HAP-1 (cell line): ENCODE results near the gene MS4A10.
"Not testable (repeated sequence)": the region's sequence is repeated elsewhere in the genome, so short reads cannot be mapped to it uniquely, and the experiment has no call there.

Experiments
- DNase-seq, 2 experiments: peaks; one replicate each; pipeline ENCODE4 v3.0.0-alpha.2; 2016 to 2020; ENCODE audit warnings: low spot score in 2 of 2
- H3K27me3 ChIP-seq: fragments of 250-450 bp; sonication (Bioruptor Pico); 2 replicates; pipeline ENCODE4 v1.5.1; 2020; ENCODE audit warnings: low read depth, mild to moderate bottlenecking, moderate library complexity
- H3K36me3 ChIP-seq: fragments of 250-450 bp; sonication (Bioruptor Pico); replicated peaks from 2 replicates; pipeline ENCODE4 v1.5.1; 2020; ENCODE audit warnings: mild to moderate bottlenecking
- H3K4me1 ChIP-seq: fragments of 250-450 bp; sonication (Bioruptor Pico); 2 replicates; pipeline ENCODE4 v1.5.1; 2020; ENCODE audit warnings: mild to moderate bottlenecking
- H3K4me3 ChIP-seq: fragments of 250-450 bp; sonication (Bioruptor Pico); 2 replicates; pipeline ENCODE4 v1.5.1; 2020; ENCODE audit warnings: mild to moderate bottlenecking, moderate library complexity
- H3K9me3 ChIP-seq: fragments of 250-450 bp; sonication (Bioruptor Pico); 2 replicates; pipeline ENCODE4 v1.5.1; 2020; ENCODE audit warnings: mild to moderate bottlenecking, moderate library complexity
- in situ Hi-C: fragments of 300-500 bp; cut with MboI; formaldehyde crosslinking; loops from 3 replicates; pipeline ENCODE4 v1.14.3; 2020; ENCODE audit warnings: low sequenced_read_pairs, inconsistent platforms, mixed read lengths

The MS4A10 gene

DNA sequence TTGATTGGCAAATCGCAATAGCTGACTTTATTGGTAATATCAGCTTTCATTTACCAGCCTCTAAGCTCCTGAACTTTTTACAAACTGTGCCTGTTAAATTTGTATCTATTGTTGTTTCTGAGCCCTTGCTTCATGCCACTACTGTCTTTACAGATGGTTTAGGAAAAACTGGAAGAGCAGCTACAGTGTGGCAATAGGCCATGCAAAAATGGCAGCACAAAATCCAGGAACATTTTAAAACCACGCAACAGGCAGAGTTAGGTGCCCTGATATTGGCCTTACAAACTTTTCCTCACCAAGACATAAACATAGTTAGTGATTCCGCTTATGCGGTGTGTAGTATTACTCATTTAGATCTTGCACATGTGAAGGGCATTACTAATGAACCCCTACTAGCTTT is 26.5 kb upstream of the MS4A10 start:
- DNase-seq, H3K9me3 ChIP-seq, H3K36me3 ChIP-seq, H3K4me1 ChIP-seq, H3K4me3 ChIP-seq, in situ Hi-C loops: not testable (repeated sequence)
- H3K27me3 ChIP-seq = peaks cover 15% of the 10 kb centered on the region

DNA sequence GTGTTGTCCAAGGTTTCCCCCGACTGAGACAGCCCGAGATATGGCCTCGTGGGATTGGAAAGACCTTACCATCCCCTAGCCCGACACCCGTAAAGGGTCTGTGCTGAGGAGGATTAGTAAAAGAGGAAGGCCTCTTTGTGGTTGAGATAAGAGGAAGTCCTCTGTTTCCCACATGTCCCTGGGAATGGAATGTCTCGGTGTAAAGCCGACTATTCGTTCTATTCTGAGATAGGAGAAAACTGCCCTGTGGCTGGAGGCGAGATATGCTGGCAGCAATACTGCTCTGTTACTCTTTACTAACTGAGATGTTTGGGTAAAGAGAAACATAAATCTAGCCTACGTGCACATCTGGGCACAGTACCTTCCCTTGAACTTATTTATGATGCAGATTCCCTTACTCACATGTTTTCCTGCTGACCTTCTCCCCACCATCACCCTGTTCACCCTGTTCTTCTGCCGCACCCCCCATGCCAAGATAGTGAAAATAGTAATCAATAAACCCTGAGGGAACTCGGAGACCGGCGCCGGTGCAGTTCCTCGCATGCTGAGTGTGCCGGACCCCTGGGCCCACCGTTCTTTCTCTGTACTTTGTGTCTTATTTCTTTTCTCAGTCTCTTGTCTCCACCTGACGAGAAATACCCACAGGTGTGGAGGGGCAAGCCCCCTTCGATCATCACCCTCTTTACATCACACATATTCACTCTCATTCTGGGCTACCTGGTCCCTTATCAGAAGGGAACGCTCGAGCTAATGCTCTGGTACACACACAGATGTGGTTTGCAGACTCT is 25.5 kb upstream of the MS4A10 start:
- not testable (repeated sequence) for H3K36me3 ChIP-seq, H3K4me1 ChIP-seq

DNA sequence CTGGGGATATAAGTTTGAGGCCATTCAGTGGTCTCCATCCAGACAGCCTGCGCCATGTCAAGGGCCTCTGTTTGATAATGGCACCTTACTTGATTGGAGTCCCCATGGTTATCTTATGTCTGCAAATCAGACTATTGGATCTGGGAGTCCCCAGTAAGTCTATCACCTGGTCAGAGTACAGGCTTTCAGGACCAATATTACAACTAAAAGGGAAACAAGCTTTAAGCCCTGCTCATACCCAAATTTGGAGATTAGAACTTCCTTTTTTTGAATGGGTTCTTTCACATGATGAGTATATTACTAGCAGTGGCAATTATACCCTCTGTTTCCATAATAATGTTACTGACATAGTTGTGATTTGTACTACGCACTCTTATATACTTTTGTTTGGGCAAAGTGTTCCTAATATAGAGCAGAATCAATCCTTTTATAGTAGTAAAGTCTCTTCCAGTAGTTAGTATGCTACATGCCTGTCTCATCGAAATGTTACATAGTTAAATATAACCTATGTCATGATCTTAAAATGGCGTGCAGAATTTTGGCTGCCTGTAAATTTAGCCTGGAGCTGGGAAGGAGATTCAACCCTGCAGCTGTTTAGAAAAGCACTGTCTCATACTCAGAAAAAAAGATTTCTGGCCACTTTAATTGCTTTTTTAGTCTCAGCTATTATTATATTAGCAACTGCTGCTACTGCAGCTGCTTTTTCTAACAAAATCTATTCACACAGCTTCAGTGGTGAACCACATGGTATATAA is 23.5 kb upstream of the MS4A10 start:
- H3K27me3 ChIP-seq = peaks cover 15% of the 10 kb centered on the region
- no peaks in the 10 kb centered on the region for H3K36me3 ChIP-seq
- H3K4me1 ChIP-seq = no peaks in the 10 kb centered on the region
- H3K4me3 ChIP-seq = no peak overlapping the region
- DNase-seq = no peak
- in situ Hi-C loops = no loop called here
- no peaks in the 10 kb centered on the region for H3K9me3 ChIP-seq

More for the DNA sequence above, 25.5 kb upstream of the MS4A10 start:
- DNase-seq, H3K4me3 ChIP-seq, H3K9me3 ChIP-seq, in situ Hi-C loops: not testable (repeated sequence)
- peaks cover 15% of the 10 kb centered on the region for H3K27me3 ChIP-seq

DNA sequence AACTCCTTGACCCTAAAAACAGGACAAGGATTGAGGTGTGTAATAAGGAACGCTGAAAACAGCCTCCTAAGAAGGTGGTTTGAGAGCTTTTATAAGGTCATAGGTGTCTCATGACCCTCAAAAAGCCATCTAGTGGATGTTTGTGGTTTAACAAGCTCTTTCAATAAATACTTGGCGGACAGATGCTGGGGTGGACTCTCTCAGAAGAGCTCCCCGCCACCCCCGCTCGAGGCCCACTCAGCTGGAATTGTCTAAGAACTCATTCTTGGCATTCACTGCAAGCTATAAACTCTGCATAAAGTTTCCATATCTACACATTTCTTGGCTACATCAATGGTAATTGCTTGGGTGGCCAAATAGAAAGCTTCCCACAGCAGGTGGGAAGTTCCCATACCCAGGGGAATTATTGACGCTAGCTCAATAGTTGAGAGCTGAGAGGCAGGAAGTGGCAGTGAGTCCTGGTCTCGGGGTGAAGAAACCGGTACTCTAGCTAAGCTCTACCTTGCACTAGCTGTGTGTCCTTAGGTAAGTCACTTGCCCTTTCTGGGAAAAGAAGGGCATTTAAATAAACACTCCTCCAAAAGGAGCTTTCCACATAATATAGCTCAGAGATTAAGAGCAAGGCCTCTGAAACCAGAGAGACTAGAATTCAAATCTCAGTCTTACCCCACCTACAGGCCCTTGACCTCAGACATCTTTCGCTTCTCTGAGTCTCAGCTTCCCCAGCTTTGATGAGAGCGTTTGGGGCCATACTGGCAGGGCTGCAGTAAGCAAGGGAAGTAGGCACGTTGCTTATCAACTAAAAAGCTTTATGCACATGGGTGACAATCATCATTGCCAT is 22.1 kb upstream of the MS4A10 start:
- Histone ChIP-seq H3K4me3 (no peak overlapping the region), H3K9me3 (no peaks in the 10 kb centered on the region), H3K27me3 (peaks cover 15% of the 10 kb centered on the region), H3K4me1 (no peaks in the 10 kb centered on the region), H3K36me3 (no peaks in the 10 kb centered on the region)
- in situ Hi-C loops = no loop called here
- DNase-seq = no peak

- no peaks in the 10 kb centered on the region for H3K9me3 ChIP-seq
- H3K27me3 ChIP-seq = peaks cover 12% of the 10 kb centered on the region
- in situ Hi-C loops = no loop called here
- H3K4me1 ChIP-seq = no peaks in the 10 kb centered on the region
- no peak for DNase-seq
- no peak overlapping the region for H3K4me3 ChIP-seq
- H3K36me3 ChIP-seq = no peaks in the 10 kb centered on the region
Measured at GRCh38 chr11:60763692-60764369, 21.3 kb upstream of the MS4A10 start.

DNA sequence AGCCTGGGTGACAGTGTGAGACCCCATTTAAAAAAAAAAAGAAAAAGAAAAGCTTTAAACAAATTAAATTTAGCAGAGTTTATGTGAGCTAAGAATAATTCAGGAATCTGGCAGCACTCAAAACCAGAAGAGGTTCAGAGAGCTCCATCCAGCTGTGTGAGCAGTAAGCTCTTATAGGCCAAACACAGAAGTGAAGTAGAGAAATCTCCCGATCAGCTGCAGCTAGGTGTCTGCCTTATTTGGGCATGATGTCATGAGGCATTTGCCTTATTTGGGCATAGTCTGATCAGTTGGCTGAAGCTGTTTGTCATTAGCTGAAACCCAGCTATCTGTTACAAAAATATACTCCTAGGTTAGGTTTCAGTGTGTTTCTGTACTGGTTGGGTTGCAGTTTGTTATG is 20.3 kb upstream of the MS4A10 start:
- Histone ChIP-seq H3K4me1 (no peaks in the 10 kb centered on the region), H3K36me3 (no peaks in the 10 kb centered on the region), H3K4me3 (no peak overlapping the region), H3K9me3 (no peaks in the 10 kb centered on the region), H3K27me3 (peaks cover 6% of the 10 kb centered on the region; the same call in 1 of the 2 replicates)
- no peak for DNase-seq
- in situ Hi-C loops = no loop called here

- in situ Hi-C loops = no loop called here
- Histone ChIP-seq H3K4me3 (no peak overlapping the region), H3K4me1 (no peaks in the 10 kb centered on the region)
Measured at GRCh38 chr11:60765355-60765754, 19.8 kb upstream of the MS4A10 start.

DNA sequence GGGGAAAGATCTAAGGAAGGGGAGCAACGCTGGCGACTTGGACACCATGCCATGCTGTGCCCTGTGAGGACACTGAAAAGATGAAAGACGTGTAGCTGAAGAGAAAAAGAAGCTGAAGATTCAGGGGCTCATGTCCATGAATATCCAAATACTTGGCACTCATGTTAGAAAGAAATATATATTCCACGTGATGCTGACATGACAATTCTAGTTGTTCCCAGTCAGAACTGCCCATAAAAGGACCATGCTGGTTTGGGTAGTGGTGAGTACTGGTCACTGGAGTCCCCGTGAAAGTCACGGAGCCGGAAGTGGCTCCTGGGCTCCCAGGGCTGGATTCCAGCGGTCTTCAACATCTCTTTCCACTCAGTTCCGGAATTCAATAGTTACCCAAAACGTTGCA is 18.6 kb upstream of the MS4A10 start:
- no peaks in the 10 kb centered on the region for H3K9me3 ChIP-seq
- no peaks in the 10 kb centered on the region for H3K36me3 ChIP-seq
- peaks cover 4% of the 10 kb centered on the region; the same call in 1 of the 2 replicates for H3K27me3 ChIP-seq
- no peak overlapping the region for H3K4me3 ChIP-seq
- H3K4me1 ChIP-seq = no peaks in the 10 kb centered on the region
- in situ Hi-C loops = no loop called here
- no peak for DNase-seq

More at GRCh38 chr11:60765355-60765754, 19.8 kb upstream of the MS4A10 start:
- Histone ChIP-seq H3K36me3 (no peaks in the 10 kb centered on the region), H3K27me3 (peaks cover 4% of the 10 kb centered on the region; the same call in 1 of the 2 replicates), H3K9me3 (no peaks in the 10 kb centered on the region)
- DNase-seq = no peak

DNA sequence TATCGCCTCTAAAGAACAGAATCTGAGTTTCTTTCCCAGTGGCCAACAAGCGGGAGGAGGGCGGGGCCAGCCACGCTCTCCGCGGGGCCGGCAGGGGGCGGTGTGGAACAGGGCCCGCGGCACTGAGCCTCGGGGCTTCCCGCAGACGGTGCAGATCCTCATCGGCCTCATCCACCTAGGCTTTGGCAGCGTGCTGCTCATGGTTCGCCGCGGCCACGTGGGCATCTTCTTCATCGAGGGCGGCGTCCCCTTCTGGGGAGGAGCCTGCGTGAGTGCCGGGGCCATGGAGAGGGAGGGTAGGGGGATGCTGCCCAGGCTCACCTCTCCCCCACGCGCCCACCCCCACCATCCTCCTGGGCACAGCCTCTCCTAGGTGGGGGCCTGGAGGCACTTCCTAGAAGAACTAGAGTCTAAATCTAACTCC is 17.7 kb upstream of the MS4A10 start:
- no peak for DNase-seq
- Histone ChIP-seq H3K4me1 (no peaks in the 10 kb centered on the region), H3K4me3 (no peak overlapping the region), H3K9me3 (no peaks in the 10 kb centered on the region), H3K27me3 (no peaks in the 10 kb centered on the region), H3K36me3 (no peaks in the 10 kb centered on the region)
- in situ Hi-C loops = no loop called here

DNA sequence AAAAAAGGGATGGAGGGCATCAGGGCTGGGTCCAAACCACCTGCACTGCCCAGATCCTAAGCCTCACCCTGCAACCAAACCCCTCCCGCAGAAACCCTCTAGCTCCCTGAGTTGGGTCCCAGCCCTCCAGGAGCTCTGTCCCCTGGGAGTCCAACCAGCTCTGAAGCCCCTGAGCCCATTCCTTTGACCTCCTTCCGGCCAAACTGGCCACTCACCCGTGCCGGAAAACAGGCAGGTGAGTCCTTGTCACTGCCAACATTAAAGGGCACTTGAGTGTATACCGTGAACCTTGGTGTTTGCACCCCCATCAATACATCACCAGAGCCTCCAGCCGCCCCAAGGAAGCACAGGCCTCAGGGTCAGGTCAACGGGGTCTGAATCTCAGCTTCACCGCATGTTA is 16.9 kb upstream of the MS4A10 start:
- no peak for DNase-seq
- no peak overlapping the region for H3K4me3 ChIP-seq
- H3K27me3 ChIP-seq = no peaks in the 10 kb centered on the region
- no peaks in the 10 kb centered on the region for H3K9me3 ChIP-seq
- H3K4me1 ChIP-seq = no peaks in the 10 kb centered on the region
- H3K36me3 ChIP-seq = no peaks in the 10 kb centered on the region
- in situ Hi-C loops = no loop called here

DNA sequence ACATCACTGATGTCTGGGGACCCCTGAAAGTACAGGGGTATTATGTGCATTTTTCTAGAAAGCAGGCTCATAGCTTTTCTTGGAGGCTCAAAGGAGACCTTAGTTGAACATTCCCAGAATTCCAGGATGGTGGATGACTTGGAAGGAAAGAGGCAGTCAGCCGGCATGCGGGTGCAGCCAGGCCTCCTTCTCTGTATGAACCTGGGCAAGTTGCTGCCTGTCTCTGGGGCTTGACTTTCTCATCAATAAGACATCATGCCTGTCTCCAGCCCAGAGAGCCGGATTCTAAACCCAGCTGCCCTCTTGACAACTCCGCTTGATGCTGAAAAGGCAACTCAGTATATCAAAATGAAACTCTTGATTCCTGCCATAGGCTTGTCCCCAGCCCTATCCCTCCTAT is 15.9 kb upstream of the MS4A10 start:
- H3K9me3 ChIP-seq = no peaks in the 10 kb centered on the region
- no peak for DNase-seq
- no peaks in the 10 kb centered on the region for H3K27me3 ChIP-seq
- no peaks in the 10 kb centered on the region for H3K36me3 ChIP-seq
- no peak overlapping the region for H3K4me3 ChIP-seq
- H3K4me1 ChIP-seq = no peaks in the 10 kb centered on the region
- in situ Hi-C loops = no loop called here

DNA sequence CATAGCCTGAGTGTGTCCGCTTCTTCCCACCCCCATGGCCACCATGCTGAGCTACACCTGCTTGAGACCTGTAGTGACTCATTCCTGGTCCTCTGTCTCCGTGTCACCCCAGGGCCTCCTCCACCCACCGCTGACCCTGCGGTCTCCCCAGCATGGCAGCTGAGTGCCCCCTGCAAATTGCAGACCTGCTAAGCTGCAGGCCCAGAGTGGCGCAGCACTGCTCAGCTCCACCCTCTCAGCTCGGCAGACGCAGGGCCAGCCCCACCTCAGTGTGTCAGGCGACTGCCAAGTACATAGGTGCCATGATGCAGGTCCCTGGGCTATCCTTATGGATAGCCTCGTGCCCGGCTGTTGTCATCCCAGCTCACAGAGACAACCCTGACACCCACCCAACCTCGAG is 15.3 kb upstream of the MS4A10 start:
- no peaks in the 10 kb centered on the region for H3K36me3 ChIP-seq
- no peaks in the 10 kb centered on the region for H3K27me3 ChIP-seq
- no peak for DNase-seq
- H3K4me1 ChIP-seq = no peaks in the 10 kb centered on the region
- H3K9me3 ChIP-seq = no peaks in the 10 kb centered on the region
- no peak overlapping the region for H3K4me3 ChIP-seq
- in situ Hi-C loops = loop anchor here (10.0 kb wide), 1 partner anchor 125 kb away; no protein-coding TSS in a partner anchor

DNA sequence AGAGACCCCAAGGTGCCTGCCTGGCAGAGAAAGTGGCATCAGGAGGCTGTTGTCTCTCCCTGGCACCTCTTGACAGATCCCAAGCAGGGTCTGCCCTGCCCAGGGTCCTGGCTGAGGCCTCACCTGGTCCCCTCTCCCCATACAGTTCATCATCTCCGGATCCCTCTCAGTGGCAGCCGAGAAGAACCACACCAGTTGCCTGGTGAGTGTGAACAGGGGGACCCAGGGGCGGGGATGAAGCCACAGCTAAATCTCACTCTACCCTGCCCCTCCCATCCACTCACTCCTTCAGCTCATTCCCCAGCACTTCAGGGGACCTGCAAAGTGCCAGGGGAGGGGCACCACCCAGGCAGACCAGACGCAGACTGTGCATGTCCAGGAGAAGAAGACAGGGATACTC is 14.0 kb upstream of the MS4A10 start:
- Histone ChIP-seq H3K36me3 (no peaks in the 10 kb centered on the region), H3K4me1 (no peaks in the 10 kb centered on the region), H3K9me3 (no peaks in the 10 kb centered on the region), H3K27me3 (no peaks in the 10 kb centered on the region), H3K4me3 (no peak overlapping the region)
- in situ Hi-C loops = loop anchor here (10.0 kb wide), 1 partner anchor 124 kb away; no protein-coding TSS in a partner anchor
- no peak for DNase-seq
